Osteoblast (primary cell): ENCODE data around the gene GRIK3. TPM values are rescaled to one million over a fixed set of nuclear protein-coding genes. Genes with fewer than 3 reads are reported as not detected.

Experiments
- DNase-seq: peaks from one replicate; pipeline ENCODE4 v3.0.0; 2011; ENCODE audit warnings: low spot score, mixed read lengths; ENCODE audit not compliant: insufficient read length; ENCODE audit errors: missing footprints
- H2AFZ ChIP-seq: 2 replicates; pipeline ENCODE4 v1.6.0; 2011; ENCODE audit warnings: mild to moderate bottlenecking, low read length
- H3K27ac ChIP-seq: 2 replicates; pipeline ENCODE4 v1.5.1; 2011; ENCODE audit warnings: mild to moderate bottlenecking, low read depth, low read length, moderate library complexity
- H3K27me3 ChIP-seq: 2 replicates; pipeline ENCODE4 v1.6.0; 2012; ENCODE audit warnings: mild to moderate bottlenecking, control low read depth, inconsistent platforms, low read length, moderate library complexity; ENCODE audit not compliant: insufficient read depth
- H3K36me3 ChIP-seq: 2 replicates; pipeline ENCODE4 v1.5.1; 2011; ENCODE audit warnings: mild to moderate bottlenecking, low read length, control low read depth, moderate library complexity; ENCODE audit not compliant: insufficient read depth
- H3K4me1 ChIP-seq: 2 replicates; pipeline ENCODE4 v1.5.1; 2011; ENCODE audit warnings: mild to moderate bottlenecking, low read length, control low read depth, moderate library complexity; ENCODE audit not compliant: insufficient read depth
- H3K4me2 ChIP-seq: 2 replicates; pipeline ENCODE4 v1.6.0; 2011; ENCODE audit warnings: mild to moderate bottlenecking, low read length; ENCODE audit not compliant: insufficient read depth
- H3K4me3 ChIP-seq: fragments of 200-600 bp; sonication (generic); 3 replicates; pipeline ENCODE4 v1.5.1; 2012; ENCODE audit warnings: mild to moderate bottlenecking, low read length, inconsistent platforms; ENCODE audit not compliant: insufficient read depth
- H3K79me2 ChIP-seq: 2 replicates; pipeline ENCODE4 v1.6.0; 2012; ENCODE audit warnings: mild to moderate bottlenecking, low read length, control low read depth, inconsistent platforms; ENCODE audit not compliant: insufficient read depth
- H3K9me3 ChIP-seq: 2 replicates; pipeline ENCODE4 v1.5.1; 2011; ENCODE audit warnings: low read depth, low read length, control low read depth
- H4K20me1 ChIP-seq: 2 replicates; pipeline ENCODE4 v1.6.0; 2012; ENCODE audit warnings: mild to moderate bottlenecking, low read length, control low read depth; ENCODE audit not compliant: insufficient read depth
- total RNA-seq: library from RNA; depleted of rRNA; stranded (reverse); fragments of >200 nt; gene quantifications from 2 replicates; pipeline ENCODE4 v1.2.3, GENCODE V29; 2012
- TF ChIP-seq, protein P1 (sequence below): IDR thresholded peaks from 2 replicates; pipeline ENCODE4 v1.5.1; 2011; ENCODE audit warnings: mild to moderate bottlenecking, low read depth, low read length, moderate library complexity; ENCODE audit errors: extremely low read depth

The GRIK3 gene
- total RNA-seq, 1 donor, result not detected

DNA sequence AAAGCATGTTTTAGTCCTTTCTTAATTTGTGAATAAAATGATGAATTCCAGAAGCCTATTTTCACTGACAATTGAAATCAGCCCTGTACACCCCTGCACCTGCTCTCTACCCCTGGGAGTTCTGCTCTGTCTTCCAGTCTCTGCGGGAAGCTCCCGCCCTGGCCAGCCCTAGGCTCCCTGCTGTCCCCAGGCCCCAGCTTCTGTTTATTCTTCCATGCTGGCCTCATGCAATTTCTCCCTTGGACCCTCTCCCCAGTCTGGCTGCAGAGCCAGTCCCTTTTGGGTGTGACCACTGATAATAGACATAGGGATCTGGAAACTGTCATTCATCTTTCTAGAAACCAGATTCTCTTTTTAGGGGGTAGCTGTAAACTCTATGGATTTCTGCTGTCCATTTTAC lies 258.6 kb downstream of the GRIK3 start:
- H3K27ac ChIP-seq, result no peak overlapping the region
- H3K9me3 ChIP-seq, result no peaks in the 10 kb centered on the region
- no peak overlapping the region for H3K4me3 ChIP-seq
- no peaks in the 10 kb centered on the region for H4K20me1 ChIP-seq
- H3K79me2 ChIP-seq, result no peaks in the 10 kb centered on the region
- H3K36me3 ChIP-seq, result no peaks in the 10 kb centered on the region
- no peak overlapping the region for H2AFZ ChIP-seq
- H3K4me1 ChIP-seq, result no peaks in the 10 kb centered on the region
- H3K4me2 ChIP-seq, result no peak overlapping the region
- DNase-seq, result no peak
- TF ChIP-seq, protein P1, sequence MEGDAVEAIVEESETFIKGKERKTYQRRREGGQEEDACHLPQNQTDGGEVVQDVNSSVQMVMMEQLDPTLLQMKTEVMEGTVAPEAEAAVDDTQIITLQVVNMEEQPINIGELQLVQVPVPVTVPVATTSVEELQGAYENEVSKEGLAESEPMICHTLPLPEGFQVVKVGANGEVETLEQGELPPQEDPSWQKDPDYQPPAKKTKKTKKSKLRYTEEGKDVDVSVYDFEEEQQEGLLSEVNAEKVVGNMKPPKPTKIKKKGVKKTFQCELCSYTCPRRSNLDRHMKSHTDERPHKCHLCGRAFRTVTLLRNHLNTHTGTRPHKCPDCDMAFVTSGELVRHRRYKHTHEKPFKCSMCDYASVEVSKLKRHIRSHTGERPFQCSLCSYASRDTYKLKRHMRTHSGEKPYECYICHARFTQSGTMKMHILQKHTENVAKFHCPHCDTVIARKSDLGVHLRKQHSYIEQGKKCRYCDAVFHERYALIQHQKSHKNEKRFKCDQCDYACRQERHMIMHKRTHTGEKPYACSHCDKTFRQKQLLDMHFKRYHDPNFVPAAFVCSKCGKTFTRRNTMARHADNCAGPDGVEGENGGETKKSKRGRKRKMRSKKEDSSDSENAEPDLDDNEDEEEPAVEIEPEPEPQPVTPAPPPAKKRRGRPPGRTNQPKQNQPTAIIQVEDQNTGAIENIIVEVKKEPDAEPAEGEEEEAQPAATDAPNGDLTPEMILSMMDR, result no peak
- H3K27me3 ChIP-seq, result no peaks in the 10 kb centered on the region

DNA sequence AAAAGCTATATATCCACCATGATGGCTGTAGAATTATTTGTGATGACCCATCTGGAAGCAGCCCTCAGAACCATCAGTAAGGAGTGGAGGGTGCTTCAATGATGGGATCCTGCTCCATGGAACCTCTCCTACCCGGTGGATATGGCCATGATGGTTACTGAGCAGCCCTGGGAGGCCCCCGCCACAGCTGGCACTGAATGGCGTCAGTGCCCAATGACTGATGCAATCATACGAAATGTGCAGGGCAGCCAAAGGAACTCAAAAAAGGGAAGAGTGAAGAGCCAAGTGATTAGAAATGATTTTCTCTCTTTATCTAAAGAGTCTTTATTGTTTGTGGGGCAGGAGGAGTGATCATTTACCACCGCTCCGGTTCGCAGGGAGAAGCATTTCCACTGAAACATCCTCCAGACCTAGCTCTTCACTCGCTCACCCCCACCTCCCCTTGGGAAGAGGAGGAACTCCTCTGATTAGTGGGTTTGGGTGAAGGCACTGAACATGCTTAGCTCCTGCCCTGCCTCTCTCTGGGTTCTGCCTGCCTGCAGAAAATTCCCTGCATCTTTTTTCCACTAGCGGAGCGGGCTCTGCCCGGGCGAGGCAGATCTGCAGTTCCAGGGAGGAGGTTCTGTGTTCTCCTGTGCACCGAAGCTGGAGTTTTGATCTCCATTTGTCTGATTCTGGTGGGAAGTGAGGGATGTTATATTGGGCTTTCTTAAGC lies 260.3 kb downstream of the GRIK3 start:
- Histone ChIP-seq H2AFZ (no peak overlapping the region), H3K9me3 (no peaks in the 10 kb centered on the region), H3K4me2 (no peak overlapping the region), H3K4me1 (no peaks in the 10 kb centered on the region), H3K27ac (no peak overlapping the region), H3K79me2 (no peaks in the 10 kb centered on the region), H3K4me3 (no peak overlapping the region), H3K36me3 (no peaks in the 10 kb centered on the region), H3K27me3 (no peaks in the 10 kb centered on the region), H4K20me1 (no peaks in the 10 kb centered on the region)
- no peak for DNase-seq
- TF ChIP-seq, protein P1, result no peak

DNA sequence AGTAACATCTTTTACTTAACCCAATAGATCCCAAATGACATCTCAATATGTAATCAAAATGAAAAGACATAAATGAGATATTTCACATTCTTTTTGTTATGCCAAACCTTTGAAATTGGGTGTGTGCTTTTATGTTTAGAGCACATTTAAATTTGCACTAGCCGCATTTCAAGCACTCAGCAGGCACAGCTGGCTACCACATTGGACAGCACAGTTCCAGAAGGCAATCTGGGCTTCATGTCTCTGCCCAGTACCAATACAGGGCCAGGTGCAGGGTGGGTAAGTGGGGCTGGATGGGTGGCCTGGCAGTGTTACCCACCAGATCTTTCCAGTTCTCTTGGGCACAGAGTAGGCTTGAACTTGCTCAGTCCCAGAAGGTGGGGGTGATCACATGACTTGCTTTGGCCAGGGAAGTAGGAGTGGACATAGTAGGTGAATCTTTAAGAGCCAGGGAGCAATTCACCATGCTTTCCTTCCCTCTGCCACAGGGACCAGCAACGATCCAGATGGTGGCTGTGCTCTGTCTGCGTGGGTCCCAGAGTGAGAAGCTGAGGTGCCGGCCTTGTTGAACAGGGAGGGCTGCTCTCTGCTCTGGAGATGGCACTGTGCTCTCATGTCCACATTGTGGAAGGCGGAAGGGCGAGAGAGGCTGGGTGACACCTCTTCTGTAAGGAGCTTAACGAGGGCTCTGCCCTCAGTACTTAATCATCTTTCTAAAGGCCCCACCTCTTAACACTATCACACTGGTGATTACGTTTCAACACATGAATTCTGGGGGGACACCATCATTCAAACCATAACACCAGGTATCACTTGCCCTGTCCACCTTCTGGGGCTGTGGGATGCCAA lies 261.4 kb downstream of the GRIK3 start:
- Histone ChIP-seq H4K20me1 (no peaks in the 10 kb centered on the region), H2AFZ (no peak overlapping the region)
- TF ChIP-seq, protein P1, result no peak

DNA sequence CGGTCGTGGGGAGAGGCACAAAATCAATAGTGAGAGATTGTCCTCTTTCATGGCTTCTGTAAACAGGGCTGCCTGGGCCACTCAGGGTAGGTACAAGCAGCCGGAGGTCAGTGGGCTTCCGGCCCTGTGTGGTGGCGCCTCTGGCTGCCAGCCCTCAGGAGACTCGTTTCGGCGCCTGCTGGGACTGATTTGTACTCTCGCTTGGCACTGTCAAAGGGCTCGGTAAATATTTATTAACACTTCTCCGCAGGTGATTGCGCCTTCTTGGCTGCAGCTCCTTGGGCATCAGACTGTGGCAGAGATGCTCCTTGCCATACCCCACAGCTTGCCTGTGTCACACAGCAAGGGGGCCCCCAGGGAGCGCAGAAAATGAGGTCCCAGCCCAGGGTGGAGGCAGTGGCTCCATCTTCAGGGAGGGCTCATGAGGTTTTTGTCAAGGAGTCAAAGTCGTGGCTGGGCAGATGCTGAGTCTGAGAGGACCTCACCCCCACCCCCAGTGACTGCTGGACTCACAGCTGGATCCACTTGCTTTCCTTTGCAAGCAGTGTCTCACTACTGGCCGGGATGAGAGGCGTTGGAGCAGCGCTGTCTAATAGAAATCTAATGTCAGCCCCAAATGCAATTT lies 262.5 kb downstream of the GRIK3 start:
- DNase-seq, result no peak

More for the DNA sequence above, 261.4 kb downstream of the GRIK3 start:
- Histone ChIP-seq H3K27me3 (no peaks in the 10 kb centered on the region), H3K4me3 (no peak overlapping the region), H3K4me2 (no peak overlapping the region), H3K36me3 (no peaks in the 10 kb centered on the region), H3K9me3 (no peaks in the 10 kb centered on the region), H3K79me2 (no peaks in the 10 kb centered on the region), H3K4me1 (no peaks in the 10 kb centered on the region), H3K27ac (no peak overlapping the region)
- DNase-seq, result no peak

More for the DNA sequence above, 262.5 kb downstream of the GRIK3 start:
- Histone ChIP-seq H3K4me2 (no peak overlapping the region), H3K27me3 (no peaks in the 10 kb centered on the region), H3K9me3 (no peaks in the 10 kb centered on the region), H3K79me2 (no peaks in the 10 kb centered on the region), H3K4me1 (no peaks in the 10 kb centered on the region), H4K20me1 (no peaks in the 10 kb centered on the region), H3K36me3 (no peaks in the 10 kb centered on the region), H3K27ac (no peak overlapping the region), H2AFZ (no peak overlapping the region), H3K4me3 (no peak overlapping the region)
- TF ChIP-seq, protein P1, result no peak
